Fibroblast of upper back skin (primary cell): Measurements from ENCODE around the gene SOX5.

ENCODE experiments used
- DNase-seq: peaks from one replicate; pipeline ENCODE4 v3.0.0-alpha.2; 2013

Gene SOX5

DNA sequence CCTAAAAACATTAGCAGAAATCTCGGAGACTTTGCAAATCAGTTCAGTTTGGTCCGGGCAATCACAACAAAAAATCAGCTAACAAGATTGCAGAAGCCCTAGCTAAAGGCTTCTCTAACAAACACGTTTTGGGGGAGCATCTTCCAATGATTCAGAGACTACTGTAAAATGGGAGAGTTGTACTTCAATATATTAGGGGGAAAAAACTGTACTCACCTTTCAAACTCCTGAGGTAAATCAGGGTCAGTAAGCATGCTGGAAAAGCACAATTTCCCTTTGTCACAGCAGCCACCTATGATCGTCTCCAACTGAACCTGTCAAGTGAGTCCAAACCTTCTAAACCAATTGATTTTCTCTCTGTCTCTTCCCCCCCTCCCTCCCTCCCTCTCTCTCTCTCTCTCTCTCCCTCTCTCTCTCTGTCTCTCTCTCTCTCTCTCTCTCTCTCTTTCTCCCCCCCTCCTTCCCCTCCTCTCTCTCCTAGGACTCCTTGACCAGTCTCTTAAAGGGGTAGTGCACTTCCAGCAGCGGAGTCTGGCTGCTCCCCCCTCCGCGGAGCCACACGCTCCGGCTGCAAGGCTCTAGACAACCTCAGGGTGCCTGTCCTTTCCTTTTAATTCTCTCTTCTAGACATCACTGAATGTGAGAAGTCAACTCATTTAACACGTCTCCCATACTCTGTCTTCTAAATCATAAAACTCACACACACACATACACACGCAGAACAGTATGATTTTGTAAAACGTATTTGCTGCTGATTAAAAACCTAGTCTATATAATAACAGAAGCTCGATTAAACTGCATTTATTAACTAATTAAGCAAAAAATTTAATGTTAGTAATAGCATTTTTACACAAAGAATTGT, at the start of gene SOX5:
SOX5 (minus strand) TSS at position 323 of the 862 bp plus-strand sequence; CDS start at position 254, 69 bp downstream.
- DNase-seq, result peak; percentile 19

DNA sequence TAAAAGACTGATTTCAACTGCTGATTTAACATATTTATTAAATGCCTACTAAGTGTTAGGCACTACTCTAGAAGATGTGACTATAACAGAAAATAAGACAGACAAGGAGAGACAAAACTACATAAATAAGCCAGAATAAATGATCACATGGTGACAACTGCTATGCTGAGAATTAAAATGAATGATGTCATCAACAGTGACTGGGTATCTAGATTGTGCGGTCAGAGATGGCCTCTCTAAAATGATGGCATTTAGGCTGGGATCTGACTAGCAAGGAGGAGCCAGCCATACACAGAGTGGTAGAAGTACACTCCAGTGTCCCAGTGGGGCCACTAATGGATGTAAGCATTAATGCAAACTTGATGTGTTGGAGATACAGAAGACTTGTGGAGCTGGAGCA, 37.6 kb upstream of the SOX5 start:
- no peak for DNase-seq

DNA sequence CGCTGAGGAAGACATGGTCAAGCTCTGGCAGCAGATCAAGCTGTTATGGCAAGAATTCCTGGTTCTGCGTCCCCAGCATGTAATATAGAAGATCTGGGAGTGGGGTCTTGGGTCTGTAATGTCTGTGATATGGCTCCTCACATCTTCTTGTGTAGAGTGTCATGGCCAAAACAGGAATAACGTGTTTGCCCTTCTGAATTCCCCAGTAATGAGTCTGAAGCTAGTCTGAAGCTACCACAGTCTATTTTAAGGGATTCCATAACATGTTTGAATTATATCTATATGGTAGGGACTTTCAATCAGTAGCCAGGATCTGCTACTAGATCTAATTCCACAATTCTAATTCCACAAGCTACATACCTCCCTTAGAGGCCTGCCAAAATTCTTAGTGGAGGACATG, 31.4 kb upstream of the SOX5 start:
- no peak for DNase-seq

DNA sequence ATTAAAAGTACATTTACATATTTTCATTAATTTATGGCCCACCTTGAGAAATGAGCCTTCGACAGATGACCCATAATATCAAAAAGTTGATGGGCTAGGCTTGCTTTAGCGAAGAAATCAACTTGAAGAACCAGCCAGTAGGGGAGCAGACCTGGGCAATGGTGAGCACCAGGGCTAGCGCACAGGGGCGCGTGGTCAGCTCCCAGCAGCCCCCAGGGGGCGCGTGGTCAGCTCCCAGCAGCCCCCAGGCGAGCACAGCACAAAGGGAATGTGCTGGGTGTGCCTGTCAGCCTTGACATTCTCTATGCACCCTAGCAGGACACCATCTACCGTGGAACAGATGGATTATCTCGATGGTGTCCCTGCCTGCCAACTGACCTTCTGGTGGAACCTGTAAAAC, 15.3 kb upstream of the SOX5 start:
- DNase-seq, result no peak

DNA sequence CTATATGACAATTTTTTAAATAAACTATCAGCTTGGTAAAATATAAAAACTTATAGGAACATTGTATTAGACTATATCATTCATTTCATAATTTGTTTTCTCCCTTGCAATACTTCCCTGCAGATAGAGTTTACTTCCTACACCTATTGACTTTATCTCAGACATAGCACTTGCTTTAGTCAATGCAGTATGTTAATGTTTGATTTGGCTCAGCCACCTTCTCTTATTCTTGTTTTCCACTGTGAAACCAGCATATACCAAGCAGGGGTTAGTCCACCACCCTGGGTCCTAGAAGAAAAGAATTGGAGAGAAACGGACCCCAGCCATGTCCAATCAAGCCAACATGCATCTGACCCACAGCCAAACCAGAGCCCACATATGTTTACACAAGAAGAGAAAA, 10.4 kb upstream of the SOX5 start:
- DNase-seq, result no peak

DNA sequence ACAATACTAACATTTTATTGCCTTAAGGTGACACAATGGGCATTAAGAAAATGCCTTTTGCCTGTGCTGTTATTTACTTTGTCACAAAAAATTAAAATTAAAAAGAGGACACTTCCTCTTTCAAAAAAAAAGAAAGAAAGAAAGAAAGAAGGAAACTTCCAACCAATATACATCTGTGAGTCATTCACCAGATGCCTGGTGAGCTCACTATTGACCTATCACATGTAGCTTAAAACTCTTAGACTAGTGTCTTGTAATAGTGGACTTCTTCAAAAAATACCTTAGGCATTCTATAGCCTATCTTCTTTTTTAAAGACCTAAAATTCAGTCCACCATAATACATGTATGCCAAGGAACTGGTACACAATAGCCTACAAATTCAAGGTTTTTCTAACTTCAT, 4.9 kb upstream of the SOX5 start:
- DNase-seq, result peak; percentile 7

DNA sequence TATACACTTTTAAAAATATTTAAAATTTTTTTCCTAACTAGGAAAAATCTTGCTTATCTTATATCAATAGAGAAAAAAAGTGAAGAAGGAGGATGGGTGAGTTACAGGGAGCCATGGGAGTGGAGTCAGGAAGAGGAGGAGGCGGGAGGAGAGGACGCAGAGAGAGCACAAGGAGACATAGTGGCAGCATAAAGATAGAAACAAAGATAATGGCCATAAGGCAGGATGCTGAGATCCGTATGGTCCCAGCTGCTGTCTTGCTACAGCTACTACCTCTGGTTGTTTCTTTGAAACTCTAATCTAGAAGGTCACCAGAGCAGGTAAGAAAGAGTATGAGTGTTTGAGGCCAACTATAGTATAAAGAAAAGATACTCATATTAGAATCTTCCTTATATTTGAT, 2.6 kb upstream of the SOX5 start:
- DNase-seq, result no peak

DNA sequence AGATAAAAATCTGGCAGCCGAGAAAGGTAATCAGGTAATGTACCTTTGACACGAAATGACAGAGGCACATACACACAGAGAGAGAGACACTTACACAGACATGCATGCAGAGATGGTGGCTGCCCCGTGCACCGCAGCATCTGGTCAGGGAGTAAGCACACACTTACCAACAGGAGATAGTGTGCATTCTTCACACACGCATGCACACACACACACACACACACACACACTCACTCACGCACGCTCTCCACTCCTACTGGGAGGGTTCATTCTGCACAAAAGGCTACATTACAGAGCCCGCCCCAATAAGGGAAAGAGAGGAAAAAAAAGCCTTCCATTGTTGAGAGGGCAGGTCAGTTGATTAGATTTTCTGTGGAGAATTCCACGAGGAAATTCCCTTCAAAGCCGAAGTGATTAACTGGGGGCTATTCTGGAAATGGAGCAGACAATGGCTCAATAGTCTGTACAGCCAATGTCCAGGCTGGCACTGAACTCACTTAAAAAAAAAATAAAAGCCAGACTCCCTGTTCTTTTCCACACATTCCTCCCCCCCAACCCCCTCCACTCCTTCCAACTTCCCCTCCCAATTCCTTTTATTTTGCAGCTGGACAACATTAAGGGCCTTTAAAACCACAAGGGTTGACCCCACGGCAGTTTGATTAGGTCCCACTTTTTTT, 1.4 kb upstream of the SOX5 start:
- no peak for DNase-seq

DNA sequence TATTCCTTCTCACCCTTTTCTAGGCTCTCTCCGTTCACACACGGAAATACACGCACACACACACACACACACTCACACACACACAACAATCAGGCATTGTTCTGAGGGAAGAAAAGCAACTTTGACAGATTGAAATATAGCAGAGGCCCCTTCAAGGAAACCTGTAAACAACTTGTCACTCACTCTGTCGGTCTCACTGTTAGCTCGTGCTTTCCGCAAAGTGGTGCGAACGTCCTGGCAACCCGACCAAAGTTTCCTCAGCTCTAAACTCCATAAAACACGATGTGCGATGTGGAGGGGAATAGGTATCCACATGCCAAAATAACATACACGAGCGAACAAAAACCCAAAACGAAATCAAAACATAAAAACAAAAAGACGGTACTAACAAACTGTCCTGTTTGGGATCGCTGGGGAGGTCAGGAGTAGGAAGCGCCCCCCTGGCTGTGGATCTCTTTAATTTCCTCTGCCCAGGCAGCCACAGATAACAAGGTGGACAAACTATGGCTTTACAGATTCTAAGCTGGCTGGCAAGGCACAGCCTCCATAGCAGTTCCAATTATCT, 822 bp upstream of the SOX5 start:
- DNase-seq, result peak; percentile 1

DNA sequence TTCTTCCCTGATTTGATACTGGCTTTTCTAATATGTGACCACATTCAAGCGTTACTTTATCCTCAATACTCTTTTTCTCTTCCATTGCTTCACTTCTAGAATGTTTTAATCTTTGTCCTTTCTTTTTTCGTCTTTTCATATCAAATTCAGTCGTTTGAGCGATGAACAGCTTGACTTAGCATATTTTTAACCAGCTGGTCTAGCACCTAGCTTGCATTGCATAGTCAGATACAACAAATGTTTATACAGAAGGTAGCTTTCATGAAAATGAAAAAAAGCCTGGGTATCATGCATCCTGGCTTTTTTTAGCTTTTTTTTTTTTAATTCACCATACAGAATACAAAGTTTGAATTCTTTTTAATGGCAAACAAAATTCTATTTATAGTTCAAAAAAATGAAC, 1.2 kb downstream of the SOX5 start:
- no peak for DNase-seq

DNA sequence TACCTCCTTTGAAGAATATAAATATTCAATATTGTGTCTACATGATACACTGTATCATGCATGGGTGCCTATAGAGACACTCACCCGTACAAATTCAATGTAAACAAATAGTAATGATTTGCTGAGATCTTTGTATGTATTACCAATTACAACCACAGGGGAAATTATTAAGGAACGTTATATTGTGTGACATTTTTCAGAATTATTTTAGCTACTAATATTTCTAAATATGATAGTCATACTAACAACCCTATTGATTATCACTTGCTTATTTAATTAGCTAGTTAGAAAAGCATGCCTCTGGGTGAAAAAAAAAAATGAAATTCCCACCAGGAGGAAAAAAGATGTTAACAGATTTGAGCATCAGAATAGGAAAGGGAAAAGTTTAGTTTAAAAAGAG, 2.1 kb downstream of the SOX5 start:
- DNase-seq, result no peak

DNA sequence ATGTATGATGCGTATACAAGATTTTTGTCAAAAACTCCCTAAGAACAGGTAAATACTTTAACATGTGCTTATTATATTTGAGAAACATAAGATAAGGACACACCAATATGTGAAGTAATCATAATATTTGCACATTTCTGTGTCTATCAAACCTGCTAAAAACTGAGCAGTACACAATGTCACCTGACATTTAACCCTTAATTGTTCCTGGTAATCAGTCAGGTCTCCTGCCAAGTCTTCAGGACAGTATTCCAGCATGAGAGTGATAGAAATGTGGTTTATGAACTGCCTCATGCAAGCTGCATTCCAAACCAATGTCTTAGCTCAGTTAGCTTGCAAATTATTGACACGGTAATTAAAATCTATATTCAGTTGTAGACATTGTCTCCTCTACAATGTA, 4.2 kb downstream of the SOX5 start:
- DNase-seq, result no peak

DNA sequence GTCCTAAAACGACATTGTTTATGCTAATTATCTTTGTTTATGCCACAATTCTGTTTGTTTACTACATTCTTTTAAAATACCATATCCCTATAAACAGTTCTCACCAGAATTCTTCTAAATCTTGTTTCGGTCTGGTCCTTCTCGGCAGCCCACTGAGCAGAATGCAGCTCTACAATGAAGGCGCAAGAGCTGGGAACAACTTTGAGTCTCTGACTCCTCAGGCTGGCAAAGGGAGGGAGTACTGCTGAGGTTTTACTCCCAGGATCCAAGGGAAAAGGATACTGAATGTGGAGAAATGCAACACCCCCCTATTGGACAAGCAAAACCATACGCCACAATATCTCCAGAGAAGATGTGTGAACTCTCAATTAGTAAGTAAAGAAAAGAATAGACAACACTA, 5.4 kb downstream of the SOX5 start:
- DNase-seq, result no peak

DNA sequence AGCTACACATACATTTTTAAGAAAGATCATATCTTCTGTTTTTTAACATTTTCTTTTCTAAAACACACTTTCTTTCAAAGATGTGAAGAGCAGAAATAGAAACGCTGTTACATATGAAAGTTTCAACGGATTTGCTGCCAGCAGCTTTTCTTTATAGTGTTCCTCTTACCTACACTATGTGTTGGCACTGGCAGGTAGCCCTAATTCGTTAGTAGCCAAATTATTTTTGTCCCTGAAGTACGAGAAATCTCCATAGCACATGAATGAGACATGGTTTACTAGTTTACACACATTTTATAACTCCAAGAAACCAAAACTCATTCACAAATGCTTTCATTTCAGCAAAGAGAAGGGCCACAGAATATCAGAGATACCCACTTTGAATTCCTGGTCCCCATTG, 6.6 kb downstream of the SOX5 start:
- no peak for DNase-seq

DNA sequence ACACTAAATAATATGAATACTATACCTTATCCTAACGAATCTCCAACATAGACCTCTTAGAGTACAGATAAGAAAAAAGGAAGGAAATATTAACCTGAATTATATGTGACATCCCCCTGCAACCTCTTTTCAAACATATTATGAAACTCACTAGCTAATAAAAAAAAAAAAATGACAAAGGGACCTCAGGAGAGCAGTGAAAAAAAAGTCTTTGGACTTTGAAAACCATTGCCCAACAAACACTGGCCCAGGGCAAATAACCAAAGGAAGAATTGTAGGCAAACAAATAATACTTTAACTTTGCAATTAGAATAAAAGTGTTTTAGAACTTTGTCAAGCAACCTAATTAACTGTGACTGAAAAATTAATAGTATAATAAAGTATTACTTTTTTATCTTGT, 7.7 kb downstream of the SOX5 start:
- DNase-seq, result no peak

DNA sequence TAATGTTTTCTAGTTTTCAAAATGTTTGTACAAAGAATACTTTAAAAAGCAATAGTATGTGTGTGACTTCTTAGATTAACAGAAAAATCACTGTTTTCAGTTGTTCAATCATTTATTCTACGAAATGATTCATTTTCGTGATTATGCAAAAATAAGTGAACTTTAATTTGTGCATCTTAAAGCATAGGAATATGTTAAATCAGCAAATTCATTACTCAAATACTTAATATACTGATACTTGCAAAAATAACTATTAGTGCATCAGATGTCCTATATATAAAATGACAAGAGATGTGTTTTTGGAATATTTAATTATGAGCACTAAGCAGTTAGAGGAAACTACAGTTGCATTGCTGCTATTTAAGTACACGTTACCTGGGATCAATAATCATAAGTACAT, 11.0 kb downstream of the SOX5 start:
- DNase-seq, result no peak

DNA sequence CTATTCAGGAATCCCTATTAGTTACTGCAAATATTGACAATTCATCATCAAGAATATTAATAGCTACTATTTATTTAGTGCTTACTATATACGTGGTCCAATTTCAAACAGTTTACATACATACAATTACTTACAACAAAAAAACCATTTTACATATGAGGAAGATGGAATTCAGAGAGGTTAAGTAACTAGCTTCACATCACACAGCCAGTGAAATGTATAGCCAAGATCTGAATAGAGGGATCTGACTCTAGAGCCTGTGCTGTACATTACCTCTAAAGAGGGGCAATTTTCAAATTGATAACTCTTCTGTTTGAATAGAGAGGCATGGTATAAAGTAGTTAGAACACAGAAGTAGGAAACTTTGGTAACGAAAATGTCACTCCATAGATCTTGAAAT, 18.3 kb downstream of the SOX5 start:
- DNase-seq, result no peak

DNA sequence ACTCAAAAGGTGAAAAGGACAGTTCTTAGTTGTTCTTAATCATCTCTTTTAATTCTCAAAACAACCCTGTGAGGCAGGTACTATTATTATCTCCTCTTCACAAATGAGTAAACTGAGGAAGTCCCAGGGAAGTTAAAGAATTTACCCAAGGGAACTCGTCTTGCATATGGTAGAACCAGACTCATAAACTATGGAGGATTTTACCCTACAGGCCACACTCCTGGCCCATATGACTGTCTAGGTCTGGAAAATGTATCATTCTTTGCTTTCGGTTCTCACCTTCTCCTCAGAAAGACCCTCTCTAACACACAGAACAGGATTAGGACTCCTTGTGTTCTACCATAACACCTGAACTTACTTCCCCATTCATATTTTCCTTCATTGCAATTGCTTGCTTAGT, 18.9 kb downstream of the SOX5 start:
- DNase-seq, result no peak

DNA sequence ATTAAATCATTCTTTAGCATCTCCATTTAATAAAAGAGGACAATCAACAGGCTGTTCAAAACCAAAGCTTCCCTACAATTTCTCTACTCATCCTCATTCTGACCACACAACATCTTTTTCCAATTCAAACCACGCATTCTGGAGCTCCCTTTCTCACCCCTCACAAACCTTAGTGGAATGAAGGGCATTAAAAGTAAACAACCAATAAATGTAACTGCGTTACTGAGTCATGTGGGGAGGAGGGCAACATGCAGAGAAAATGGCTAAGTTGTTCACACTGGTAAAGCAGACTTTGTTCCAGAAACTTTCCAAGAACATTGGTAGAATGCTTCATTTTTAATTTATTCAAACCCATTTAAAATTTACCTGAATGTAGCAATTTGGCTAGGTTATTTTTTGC, 19.6 kb downstream of the SOX5 start:
- DNase-seq, result no peak

DNA sequence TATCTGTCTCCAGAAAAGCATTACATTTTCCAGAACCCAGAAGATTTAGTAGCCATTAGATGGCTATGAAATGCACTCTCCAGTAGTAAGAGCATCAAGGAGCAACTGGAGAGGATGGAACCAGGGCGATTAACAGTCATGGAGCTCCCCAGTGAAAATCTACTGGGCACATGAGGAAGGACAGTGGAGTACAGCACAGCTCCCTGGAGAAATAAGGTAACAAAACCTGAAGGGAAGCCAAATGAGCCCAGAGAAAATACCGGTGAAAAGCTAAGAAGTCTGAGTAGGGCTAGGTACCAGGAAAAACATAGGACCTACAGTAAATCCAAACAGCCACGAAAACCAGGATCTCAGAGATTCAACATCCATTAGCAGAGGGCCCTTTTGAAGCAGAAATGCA, 21.6 kb downstream of the SOX5 start:
- DNase-seq, result no peak

DNA sequence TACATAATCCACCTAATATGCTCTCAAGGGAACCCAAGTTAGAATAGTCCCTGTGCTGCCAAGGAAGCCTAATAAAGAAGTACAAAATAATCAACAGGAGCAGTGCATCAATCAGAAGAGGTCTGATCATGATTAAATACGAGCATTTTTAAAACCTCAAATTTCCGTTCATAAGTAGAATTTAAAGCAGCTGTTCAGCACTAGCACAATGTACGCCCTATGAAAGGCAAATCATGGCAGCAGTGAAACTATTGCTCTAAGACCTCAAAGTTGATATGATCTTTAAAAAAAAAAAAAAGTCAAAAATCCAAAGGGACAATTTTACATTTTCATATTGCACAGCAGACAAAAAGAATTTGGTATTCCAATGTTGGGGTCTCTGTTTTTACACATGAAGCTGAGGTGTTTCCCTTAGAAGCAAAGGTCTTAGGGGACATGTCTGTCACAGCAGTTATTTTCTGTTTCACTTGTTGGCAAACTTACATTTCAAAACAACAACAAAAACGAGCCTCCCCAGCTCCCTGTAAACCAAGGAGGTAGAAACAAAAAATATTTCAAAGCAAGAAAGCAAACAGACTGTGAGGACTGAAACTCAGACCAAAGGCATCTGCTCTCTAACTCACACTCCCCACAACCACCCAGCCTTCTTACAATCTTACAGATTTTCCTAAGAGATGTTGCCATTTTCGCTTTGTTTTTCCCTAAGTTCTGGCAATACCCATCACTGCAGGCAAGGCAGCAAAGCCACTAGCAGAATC, 28.2 kb downstream of the SOX5 start:
- no peak for DNase-seq

DNA sequence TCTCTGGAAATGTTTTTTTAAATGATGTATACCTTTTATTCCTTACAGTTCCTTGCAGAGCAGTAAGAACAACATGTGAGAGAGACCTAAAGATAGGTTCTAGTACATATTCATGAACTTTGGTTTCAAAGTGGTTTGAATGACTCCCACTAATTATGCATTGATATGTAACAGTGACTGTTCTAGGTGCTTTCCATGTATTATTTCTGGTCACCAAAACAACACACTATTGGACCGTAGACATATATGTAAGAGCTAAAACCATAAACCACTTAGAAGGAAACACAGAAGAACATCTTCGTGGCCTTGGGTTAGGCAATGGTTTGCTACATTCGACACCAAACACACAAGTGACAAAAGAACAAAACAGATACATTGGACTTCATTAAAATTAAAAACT, 37.9 kb downstream of the SOX5 start:
- no peak for DNase-seq

DNA sequence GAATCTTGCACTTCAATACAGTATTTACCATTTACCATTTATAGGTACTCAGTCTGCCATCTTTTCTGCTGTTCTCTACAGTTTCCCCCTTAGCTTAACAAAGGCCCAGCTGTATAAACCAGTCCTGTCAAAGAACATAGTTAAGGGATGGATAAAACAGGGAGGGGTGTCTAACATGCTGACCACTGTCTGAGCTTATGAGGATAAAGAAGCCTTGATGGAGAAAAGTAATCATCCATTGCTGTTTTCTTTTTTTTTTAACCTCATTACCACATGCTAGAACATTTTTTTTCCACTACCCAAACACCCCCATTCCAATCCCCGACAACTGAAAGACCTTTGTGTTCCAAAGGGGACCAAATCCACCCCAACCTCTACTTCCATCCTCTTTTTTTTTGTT, 39.9 kb downstream of the SOX5 start:
- no peak for DNase-seq

DNA sequence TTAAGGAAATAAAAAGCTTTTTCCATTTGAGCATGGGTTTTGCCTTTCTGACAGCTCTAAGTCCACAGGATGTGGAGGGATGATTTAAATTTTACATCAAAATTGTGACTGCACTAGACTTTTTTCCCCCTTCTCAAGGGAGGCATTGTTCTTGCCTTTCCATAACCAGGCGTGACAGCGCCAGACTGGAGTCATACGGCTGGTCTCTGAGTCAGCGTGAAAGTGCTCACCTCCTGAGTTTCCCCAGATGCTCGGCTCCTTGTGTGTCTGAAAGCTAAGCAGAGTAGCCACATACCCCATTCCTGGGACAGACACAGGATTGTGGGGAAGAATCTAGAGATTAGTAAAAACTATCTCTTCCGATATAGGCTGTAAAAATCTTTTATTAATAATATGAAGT, 43.1 kb downstream of the SOX5 start:
- DNase-seq, result peak; percentile 77
